ENCODE data around the gene IQSEC2.

DNA sequence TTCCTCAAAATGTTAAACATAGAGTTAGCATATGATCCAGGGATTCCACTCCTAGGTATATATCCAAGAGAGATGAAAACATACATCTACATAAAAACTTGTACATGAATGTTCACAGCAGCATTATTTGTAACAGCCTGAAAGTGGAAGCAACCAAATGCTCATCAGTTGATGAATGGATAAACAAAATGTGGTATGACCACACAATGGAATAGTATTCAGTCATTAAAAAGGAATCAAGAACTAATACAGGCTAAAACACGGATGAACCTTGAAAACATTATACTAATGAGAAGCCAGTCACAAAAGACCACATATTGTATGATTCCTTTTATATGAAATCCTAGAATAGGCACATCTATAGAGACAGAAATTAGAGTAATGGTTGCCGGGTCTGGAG lies 42.7 kb upstream of the IQSEC2 start:
- TF ChIP-seq, protein P1, sequence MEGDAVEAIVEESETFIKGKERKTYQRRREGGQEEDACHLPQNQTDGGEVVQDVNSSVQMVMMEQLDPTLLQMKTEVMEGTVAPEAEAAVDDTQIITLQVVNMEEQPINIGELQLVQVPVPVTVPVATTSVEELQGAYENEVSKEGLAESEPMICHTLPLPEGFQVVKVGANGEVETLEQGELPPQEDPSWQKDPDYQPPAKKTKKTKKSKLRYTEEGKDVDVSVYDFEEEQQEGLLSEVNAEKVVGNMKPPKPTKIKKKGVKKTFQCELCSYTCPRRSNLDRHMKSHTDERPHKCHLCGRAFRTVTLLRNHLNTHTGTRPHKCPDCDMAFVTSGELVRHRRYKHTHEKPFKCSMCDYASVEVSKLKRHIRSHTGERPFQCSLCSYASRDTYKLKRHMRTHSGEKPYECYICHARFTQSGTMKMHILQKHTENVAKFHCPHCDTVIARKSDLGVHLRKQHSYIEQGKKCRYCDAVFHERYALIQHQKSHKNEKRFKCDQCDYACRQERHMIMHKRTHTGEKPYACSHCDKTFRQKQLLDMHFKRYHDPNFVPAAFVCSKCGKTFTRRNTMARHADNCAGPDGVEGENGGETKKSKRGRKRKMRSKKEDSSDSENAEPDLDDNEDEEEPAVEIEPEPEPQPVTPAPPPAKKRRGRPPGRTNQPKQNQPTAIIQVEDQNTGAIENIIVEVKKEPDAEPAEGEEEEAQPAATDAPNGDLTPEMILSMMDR (IDR thresholded peaks at IDR 0.05) = no peak
- no peak for TF ChIP-seq POLR2A (IDR thresholded peaks at IDR 0.05)
